NCI-H2107 treated with DMSO at 0.1 percent for 48 hours (cell line): ENCODE data around the gene GPX4.

ENCODE experiments used
- DNase-seq: peaks from one replicate; lab custom pipeline; 2025; ENCODE audit not compliant: unreplicated experiment; lab: John Stamatoyannopoulos, UW

Gene GPX4

GRCh38 chr19:1147934-1148549 is 44.2 kb downstream of the GPX4 start:
- no peak for DNase-seq

GRCh38 chr19:1149259-1150045 is 45.7 kb downstream of the GPX4 start:
- no peak for DNase-seq

GRCh38 chr19:1150333-1151036 is 46.7 kb downstream of the GPX4 start:
- no peak for DNase-seq

GRCh38 chr19:1151037-1151724 is 47.4 kb downstream of the GPX4 start:
- DNase-seq: no peak

- no peak for DNase-seq
These were observed 48.3 kb downstream of the GPX4 start for GRCh38 chr19:1151917-1152587.

- no peak for DNase-seq
These were observed 50.3 kb downstream of the GPX4 start for GRCh38 chr19:1153891-1154730.

GRCh38 chr19:1154731-1155351 is 51.0 kb downstream of the GPX4 start:
- no peak for DNase-seq

GRCh38 chr19:1155352-1156304 is 51.8 kb downstream of the GPX4 start:
- no peak for DNase-seq
